AG20443 (cell line): ENCODE data around the gene CDC14C.

ENCODE experiments used
- DNase-seq: peaks from one replicate; pipeline ENCODE4 v3.0.0; 2012; ENCODE audit warnings: low spot score, mixed read lengths

The CDC14C gene

GRCh38 chr7:48976253-48976652 lies 51.9 kb downstream of the CDC14C start:
- DNase-seq, result no peak

GRCh38 chr7:48976850-48977249 lies 52.5 kb downstream of the CDC14C start:
- DNase-seq, result no peak
